MCF 10A (cell line): ENCODE results near the gene HCN2. TPM values are rescaled to one million over a fixed set of nuclear protein-coding genes. Genes with fewer than 3 reads are reported as not detected.

Source experiments
- BruUV-seq: library from RNA; stranded (reverse); fragments of 400-500 nt; replicated peaks from 2 replicates; lab custom pipeline; 2021; lab: Mats Ljungman, UMichigan
- CTCF ChIA-PET: fragments of 300-600 bp; sonication (Branson Sonifier 250); formaldehyde crosslinking; extraction: SDS; loops from one replicate; lab custom pipeline; 2021; ENCODE audit warnings: antibody characterized with exemption, inconsistent platforms; lab: Yijun Ruan, JAX
- POLR2A ChIA-PET: fragments of 300-600, 350-650 bp; sonication (Branson Sonifier 250); formaldehyde crosslinking; extraction: SDS; loops from one replicate; lab custom pipeline; 2020; ENCODE audit warnings: antibody characterized with exemption, inconsistent platforms; lab: Yijun Ruan, JAX
- DNase-seq: peaks from one replicate; pipeline ENCODE4 v3.0.0-alpha.2; 2018; ENCODE audit not compliant: unreplicated experiment
- H3K27ac Mint-ChIP-seq: one replicate; pipeline ENCODE4 v1.8.0; 2022; ENCODE audit warnings: mild to moderate bottlenecking, low read depth, mixed read lengths; ENCODE audit not compliant: unreplicated experiment
- H3K27me3 Mint-ChIP-seq: one replicate; pipeline ENCODE4 v1.8.0; 2022; ENCODE audit warnings: mixed read lengths; ENCODE audit not compliant: insufficient read depth, unreplicated experiment
- H3K36me3 Mint-ChIP-seq: one replicate; pipeline ENCODE4 v1.8.0; 2022; ENCODE audit warnings: mild to moderate bottlenecking, moderate library complexity, mixed read lengths; ENCODE audit not compliant: insufficient read depth, unreplicated experiment
- H3K4me1 Mint-ChIP-seq: one replicate; pipeline ENCODE4 v1.8.0; 2022; ENCODE audit warnings: mixed read lengths; ENCODE audit not compliant: insufficient read depth, unreplicated experiment
- H3K4me3 Mint-ChIP-seq: one replicate; pipeline ENCODE4 v1.8.0; 2022; ENCODE audit warnings: mild to moderate bottlenecking, moderate library complexity, mixed read lengths; ENCODE audit not compliant: unreplicated experiment
- H3K9me3 Mint-ChIP-seq: one replicate; pipeline ENCODE4 v1.8.0; 2022; ENCODE audit warnings: mixed read lengths; ENCODE audit not compliant: unreplicated experiment
- CTCF ChIP-seq: fragments of 200-600 bp; IDR thresholded peaks from one replicate; pipeline ENCODE4 v1.8.0; 2022; ENCODE audit warnings: antibody characterized with exemption, mild to moderate bottlenecking; ENCODE audit not compliant: unreplicated experiment
- intact Hi-C: fragments of 100-400 bp; cut with micrococcal nuclease; formaldehyde crosslinking; loops from 2 replicates; pipeline ENCODE4 v1.14.1; 2022
- total RNA-seq: library from RNA; stranded (reverse); gene quantifications from 2 replicates; pipeline ENCODE4 v1.2.3, GENCODE V29; 2022

The HCN2 gene
- total RNA-seq, 1 experiment from 2014 or later, result 0.68 TPM

- DNase-seq, result no peak
- CTCF ChIA-PET, result no interaction called here
- no peaks in the 10 kb centered on the region for H3K4me1 Mint-ChIP-seq
- H3K27ac Mint-ChIP-seq, result no peak overlapping the region
- no peak for TF ChIP-seq CTCF
- no peaks in the 10 kb centered on the region for H3K9me3 Mint-ChIP-seq
- intact Hi-C loops, result no loop called here
- H3K27me3 Mint-ChIP-seq, result no peaks in the 10 kb centered on the region
- POLR2A ChIA-PET, result interaction anchor here (0.6 kb wide), 1 partner anchor 29 kb away, joined by 3 read pairs; no protein-coding TSS in a partner anchor
- no peak overlapping the region for H3K4me3 Mint-ChIP-seq
- TSS peak; percentile 68 for BruUV-seq
- peaks cover 49% of the 10 kb centered on the region for H3K36me3 Mint-ChIP-seq
These were observed 58.0 kb downstream of the HCN2 start for GRCh38 chr19:647566-648284.

- Mint-ChIP-seq H3K9me3 (no peaks in the 10 kb centered on the region), H3K36me3 (peaks cover 54% of the 10 kb centered on the region), H3K27ac (no peak overlapping the region), H3K27me3 (no peaks in the 10 kb centered on the region), H3K4me1 (no peaks in the 10 kb centered on the region), H3K4me3 (no peak overlapping the region)
- ChIA-PET CTCF (no interaction called here), POLR2A (interaction anchor here (0.6 kb wide), 1 partner anchor 29 kb away, joined by 3 read pairs; no protein-coding TSS in a partner anchor)
- DNase-seq, result no peak
- intact Hi-C loops, result no loop called here
- BruUV-seq, result no TSS peak
- no peak for TF ChIP-seq CTCF
These were observed 58.6 kb downstream of the HCN2 start for GRCh38 chr19:648305-648704.

GRCh38 chr19:648904-649801, 59.5 kb downstream of the HCN2 start:
- CTCF ChIA-PET, result no interaction called here
- no peak for TF ChIP-seq CTCF
- POLR2A ChIA-PET, result no interaction called here
- H3K4me3 Mint-ChIP-seq, result no peak overlapping the region
- BruUV-seq, result no TSS peak
- no peaks in the 10 kb centered on the region for H3K9me3 Mint-ChIP-seq
- H3K4me1 Mint-ChIP-seq, result no peaks in the 10 kb centered on the region
- intact Hi-C loops, result no loop called here
- H3K27me3 Mint-ChIP-seq, result no peaks in the 10 kb centered on the region
- H3K36me3 Mint-ChIP-seq, result peaks cover 63% of the 10 kb centered on the region
- no peak overlapping the region for H3K27ac Mint-ChIP-seq
- no peak for DNase-seq

- no peaks in the 10 kb centered on the region for H3K4me1 Mint-ChIP-seq
- no peak overlapping the region for H3K27ac Mint-ChIP-seq
- intact Hi-C loops, result no loop called here
- DNase-seq, result no peak
- ChIA-PET POLR2A (no interaction called here), CTCF (no interaction called here)
- no peaks in the 10 kb centered on the region for H3K9me3 Mint-ChIP-seq
- H3K4me3 Mint-ChIP-seq, result no peak overlapping the region
- TF ChIP-seq CTCF, result no peak
- H3K36me3 Mint-ChIP-seq, result peaks cover 66% of the 10 kb centered on the region
- no peaks in the 10 kb centered on the region for H3K27me3 Mint-ChIP-seq
- no TSS peak for BruUV-seq
These were observed 60.4 kb downstream of the HCN2 start for GRCh38 chr19:650121-650520.
